ENCODE results near the gene IFFO2.

IFFO2 gene

GRCh38 chr1:18956193-18957135 lies at the start of gene IFFO2:
TSS of gene IFFO2 (minus strand) at chr1:18956676. CDS start at chr1:18956332, 344 bp downstream.
- peak; percentile 90 for DNase-seq

- DNase-seq, result no peak
Observed at GRCh38 chr1:19006000-19006399, 49.5 kb upstream of the IFFO2 start.

- peak; percentile 14 for DNase-seq
Observed at GRCh38 chr1:19003371-19004290, 47.2 kb upstream of the IFFO2 start.

GRCh38 chr1:19000065-19000464 lies 43.6 kb upstream of the IFFO2 start:
- DNase-seq, result no peak

- no peak for DNase-seq
Observed at GRCh38 chr1:18999359-18999758, 42.9 kb upstream of the IFFO2 start.

GRCh38 chr1:18998016-18998724 lies 41.7 kb upstream of the IFFO2 start:
- DNase-seq, result peak; percentile 34

GRCh38 chr1:18997508-18997907 lies 41.0 kb upstream of the IFFO2 start:
- DNase-seq, result no peak

GRCh38 chr1:18996548-18997177 lies 40.2 kb upstream of the IFFO2 start:
- no peak for DNase-seq

- no peak for DNase-seq
Observed at GRCh38 chr1:18994381-18994780, 37.9 kb upstream of the IFFO2 start.

GRCh38 chr1:18992646-18993045 lies 36.2 kb upstream of the IFFO2 start:
- DNase-seq, result no peak

GRCh38 chr1:18991585-18991984 lies 35.1 kb upstream of the IFFO2 start:
- no peak for DNase-seq

GRCh38 chr1:18989896-18990295 lies 33.4 kb upstream of the IFFO2 start:
- DNase-seq, result no peak

- DNase-seq, result no peak
Observed at GRCh38 chr1:18989176-18989799, 32.8 kb upstream of the IFFO2 start.

- DNase-seq, result no peak
Observed at GRCh38 chr1:18981242-18981641, 24.8 kb upstream of the IFFO2 start.

GRCh38 chr1:18978706-18979105 lies 22.2 kb upstream of the IFFO2 start:
- no peak for DNase-seq

- no peak for DNase-seq
Observed at GRCh38 chr1:18977428-18977827, 21.0 kb upstream of the IFFO2 start.

GRCh38 chr1:18976096-18976495 lies 19.6 kb upstream of the IFFO2 start:
- DNase-seq, result no peak

GRCh38 chr1:18974606-18975005 lies 18.1 kb upstream of the IFFO2 start:
- DNase-seq, result no peak

- no peak for DNase-seq
Observed at GRCh38 chr1:18974005-18974404, 17.5 kb upstream of the IFFO2 start.

GRCh38 chr1:18973446-18973955 lies 17.0 kb upstream of the IFFO2 start:
- DNase-seq, result no peak

- no peak for DNase-seq
Observed at GRCh38 chr1:18972991-18973390, 16.5 kb upstream of the IFFO2 start.

- DNase-seq, result peak; percentile 23
Observed at GRCh38 chr1:18972531-18972930, 16.1 kb upstream of the IFFO2 start.

Data from kidney glomerular epithelial cell (primary cell).